ENCODE measurements around the gene PNMA6A. TPM values are rescaled to one million over a fixed set of nuclear protein-coding genes. Genes with fewer than 3 reads are reported as not detected.
"Not testable (repeated sequence)": the region's sequence is repeated elsewhere in the genome, so short reads cannot be mapped to it uniquely, and the experiment has no call there.

PNMA6A gene
- total RNA-seq, 1 donor: 1.1 TPM

- no peaks in the 10 kb centered on the region for H3K9me3 ChIP-seq (ENCODE audit: low read depth, low read length)
- no peak overlapping the region for H3K4me2 ChIP-seq (ENCODE audit: insufficient read depth, low read length)
- no peaks in the 10 kb centered on the region for H4K20me1 ChIP-seq (ENCODE audit: insufficient read depth, low read length)
- H3K4me3 ChIP-seq (ENCODE audit: insufficient read depth, low read length): no peak overlapping the region
- peaks cover 6% of the 10 kb centered on the region for H3K4me1 ChIP-seq (ENCODE audit: insufficient read depth, low read length)
- DNase-seq (ENCODE audit: insufficient read length, low spot score, missing footprints): peak; percentile 93
- H2AFZ ChIP-seq (ENCODE audit: low read length): no peak overlapping the region
- no peak overlapping the region for H3K27ac ChIP-seq (ENCODE audit: low read depth, low read length)
- no peaks in the 10 kb centered on the region for H3K36me3 ChIP-seq (ENCODE audit: insufficient read depth, low read length)
- H3K27me3 ChIP-seq (ENCODE audit: insufficient read depth, low read length): no peaks in the 10 kb centered on the region
- H3K79me2 ChIP-seq (ENCODE audit: insufficient read depth, low read length): no peaks in the 10 kb centered on the region
- TF ChIP-seq CTCF (IDR thresholded peaks at IDR 0.05; ENCODE audit: extremely low read depth, low read depth, low read length): no peak
Measured at GRCh38 chrX:153065389-153065788, 6.9 kb upstream of the PNMA6A start.

GRCh38 chrX:153066402-153066801 lies 5.9 kb upstream of the PNMA6A start:
- not testable (repeated sequence) for H3K79me2 ChIP-seq (ENCODE audit: insufficient read depth, low read length); H3K4me3 ChIP-seq (ENCODE audit: insufficient read depth, low read length); H4K20me1 ChIP-seq (ENCODE audit: insufficient read depth, low read length); DNase-seq (ENCODE audit: insufficient read length, low spot score, missing footprints); H2AFZ ChIP-seq (ENCODE audit: low read length); H3K4me2 ChIP-seq (ENCODE audit: insufficient read depth, low read length); H3K36me3 ChIP-seq (ENCODE audit: insufficient read depth, low read length); H3K27ac ChIP-seq (ENCODE audit: low read depth, low read length); H3K4me1 ChIP-seq (ENCODE audit: insufficient read depth, low read length); H3K27me3 ChIP-seq (ENCODE audit: insufficient read depth, low read length); H3K9me3 ChIP-seq (ENCODE audit: low read depth, low read length)

GRCh38 chrX:153073331-153073730 lies 1.1 kb downstream of the PNMA6A start:
- H3K27ac ChIP-seq (ENCODE audit: low read depth, low read length); H3K9me3 ChIP-seq (ENCODE audit: low read depth, low read length); H3K27me3 ChIP-seq (ENCODE audit: insufficient read depth, low read length); H3K79me2 ChIP-seq (ENCODE audit: insufficient read depth, low read length); H3K4me3 ChIP-seq (ENCODE audit: insufficient read depth, low read length); DNase-seq (ENCODE audit: insufficient read length, low spot score, missing footprints); H3K4me2 ChIP-seq (ENCODE audit: insufficient read depth, low read length); H2AFZ ChIP-seq (ENCODE audit: low read length); H3K36me3 ChIP-seq (ENCODE audit: insufficient read depth, low read length); H4K20me1 ChIP-seq (ENCODE audit: insufficient read depth, low read length); H3K4me1 ChIP-seq (ENCODE audit: insufficient read depth, low read length): not testable (repeated sequence)

GRCh38 chrX:153074262-153074899 lies 2.1 kb downstream of the PNMA6A start:
- no peaks in the 10 kb centered on the region for H3K36me3 ChIP-seq (ENCODE audit: insufficient read depth, low read length)
- H3K4me2 ChIP-seq (ENCODE audit: insufficient read depth, low read length): no peak overlapping the region
- no peaks in the 10 kb centered on the region for H4K20me1 ChIP-seq (ENCODE audit: insufficient read depth, low read length)
- no peaks in the 10 kb centered on the region for H3K27me3 ChIP-seq (ENCODE audit: insufficient read depth, low read length)
- no peak overlapping the region for H3K4me3 ChIP-seq (ENCODE audit: insufficient read depth, low read length)
- no peak for DNase-seq (ENCODE audit: insufficient read length, low spot score, missing footprints)
- no peaks in the 10 kb centered on the region for H3K9me3 ChIP-seq (ENCODE audit: low read depth, low read length)
- H2AFZ ChIP-seq (ENCODE audit: low read length): no peak overlapping the region
- TF ChIP-seq CTCF (IDR thresholded peaks at IDR 0.05; ENCODE audit: extremely low read depth, low read depth, low read length): no peak
- H3K4me1 ChIP-seq (ENCODE audit: insufficient read depth, low read length): no peaks in the 10 kb centered on the region
- no peaks in the 10 kb centered on the region for H3K79me2 ChIP-seq (ENCODE audit: insufficient read depth, low read length)
- H3K27ac ChIP-seq (ENCODE audit: low read depth, low read length): no peak overlapping the region

- Histone ChIP-seq H3K4me2 (ENCODE audit: insufficient read depth, low read length) (no peak overlapping the region), H3K9me3 (ENCODE audit: low read depth, low read length) (no peaks in the 10 kb centered on the region), H3K79me2 (ENCODE audit: insufficient read depth, low read length) (no peaks in the 10 kb centered on the region), H4K20me1 (ENCODE audit: insufficient read depth, low read length) (no peaks in the 10 kb centered on the region), H2AFZ (ENCODE audit: low read length) (no peak overlapping the region), H3K4me3 (ENCODE audit: insufficient read depth, low read length) (no peak overlapping the region), H3K4me1 (ENCODE audit: insufficient read depth, low read length) (no peaks in the 10 kb centered on the region), H3K27ac (ENCODE audit: low read depth, low read length) (no peak overlapping the region), H3K36me3 (ENCODE audit: insufficient read depth, low read length) (no peaks in the 10 kb centered on the region), H3K27me3 (ENCODE audit: insufficient read depth, low read length) (no peaks in the 10 kb centered on the region)
- no peak for TF ChIP-seq CTCF (IDR thresholded peaks at IDR 0.05; ENCODE audit: extremely low read depth, low read depth, low read length)
- DNase-seq (ENCODE audit: insufficient read length, low spot score, missing footprints): no peak
Measured at GRCh38 chrX:153074935-153075334, 2.7 kb downstream of the PNMA6A start.

All from osteoblast (primary cell).